Right ventricle myocardium inferior (tissue), 1 donor: ENCODE results near the gene DPH7. TPM values are rescaled to one million over a fixed set of nuclear protein-coding genes. Genes with fewer than 3 reads are reported as not detected.
"Not testable (repeated sequence)": the region's sequence is repeated elsewhere in the genome, so short reads cannot be mapped to it uniquely, and the experiment has no call there.

Experiments used
- ATAC-seq: fragments of 200-7000 bp; cut with Tn5 transposase; one replicate; pipeline ENCODE4 v1.9.1; 2020; ENCODE audit warnings: mild to moderate bottlenecking, moderate library complexity
- DNase-seq: peaks from one replicate; pipeline ENCODE4 v3.0.0; 2021; ENCODE audit errors: missing footprints
- intact Hi-C: fragments of 100-400 bp; cut with DNase I; formaldehyde crosslinking; loops from one replicate; pipeline ENCODE4 v1.11.0; 2022
- total RNA-seq: library from RNA; stranded (reverse); fragmentation: NEBNext Ultra II Directional; extraction: Animal tissue kit (Norgen Biotek cat#: 25700); gene quantifications from one replicate; pipeline ENCODE4 v1.2.1, GENCODE V29; 2021
- donor health status: DM: no; HTN: yes; CAD: no; lungs with severe emphysema.

DPH7 gene
- total RNA-seq, 1 donor from 2014 or later, result 17.2 TPM

GRCh38 chr9:137511758-137512463 is 66.8 kb downstream of the DPH7 start:
- ATAC-seq (no peak), DNase-seq (no peak)
- intact Hi-C loops, result no loop called here

GRCh38 chr9:137511126-137511525 is 67.6 kb downstream of the DPH7 start:
- intact Hi-C loops, DNase-seq: not testable (repeated sequence)

DNA sequence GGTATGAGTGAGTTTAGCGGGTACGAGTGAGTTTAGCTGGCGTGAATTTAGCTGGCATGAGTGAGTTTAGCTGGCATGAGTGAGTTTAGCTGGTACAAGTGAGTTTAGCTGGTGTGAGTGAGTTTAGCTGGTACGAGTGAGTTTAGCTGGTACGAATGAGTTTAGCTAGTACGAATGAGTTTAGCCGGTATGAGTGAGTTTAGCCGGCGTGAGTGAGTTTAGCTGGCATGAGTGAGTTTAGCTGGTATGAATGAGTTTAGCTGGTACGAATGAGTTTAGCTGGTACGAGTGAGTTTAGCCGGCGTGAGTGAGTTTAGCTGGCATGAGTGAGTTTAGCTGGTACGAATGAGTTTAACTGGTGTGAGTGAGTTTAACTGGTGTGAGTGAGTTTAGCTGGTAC is 69.5 kb downstream of the DPH7 start:
- intact Hi-C loops, result no loop called here
- ATAC-seq, result no peak
- no peak for DNase-seq

More at GRCh38 chr9:137511126-137511525, 67.6 kb downstream of the DPH7 start:
- ATAC-seq, result not testable (repeated sequence)

DNA sequence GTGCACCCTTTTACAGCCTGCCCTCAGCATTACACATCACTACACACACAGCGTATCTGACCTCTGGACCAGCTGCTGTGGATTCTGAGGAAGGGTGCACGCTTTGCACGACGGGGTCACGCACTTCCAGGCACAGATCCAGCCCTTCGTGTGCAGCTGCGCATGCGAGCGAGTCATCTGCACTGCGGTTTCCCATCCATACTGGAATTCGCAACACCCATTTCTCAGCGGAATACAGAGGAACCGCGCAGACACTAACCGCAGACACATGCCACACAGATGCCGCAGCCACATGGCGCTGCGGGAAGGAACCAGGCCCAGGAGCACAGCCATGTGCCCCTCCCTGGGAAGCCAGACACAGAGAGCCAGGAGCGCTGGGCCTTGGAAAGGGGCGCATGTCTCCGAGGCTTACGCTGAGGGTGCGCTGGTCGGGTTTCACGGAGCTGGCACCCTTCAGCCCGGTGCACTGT is 72.0 kb downstream of the DPH7 start:
- intact Hi-C loops, result no loop called here
- ATAC-seq, result no peak
- no peak for DNase-seq

- ATAC-seq (no peak), DNase-seq (no peak)
- intact Hi-C loops, result no loop called here
These were observed 72.5 kb downstream of the DPH7 start for GRCh38 chr9:137506274-137506673.

DNA sequence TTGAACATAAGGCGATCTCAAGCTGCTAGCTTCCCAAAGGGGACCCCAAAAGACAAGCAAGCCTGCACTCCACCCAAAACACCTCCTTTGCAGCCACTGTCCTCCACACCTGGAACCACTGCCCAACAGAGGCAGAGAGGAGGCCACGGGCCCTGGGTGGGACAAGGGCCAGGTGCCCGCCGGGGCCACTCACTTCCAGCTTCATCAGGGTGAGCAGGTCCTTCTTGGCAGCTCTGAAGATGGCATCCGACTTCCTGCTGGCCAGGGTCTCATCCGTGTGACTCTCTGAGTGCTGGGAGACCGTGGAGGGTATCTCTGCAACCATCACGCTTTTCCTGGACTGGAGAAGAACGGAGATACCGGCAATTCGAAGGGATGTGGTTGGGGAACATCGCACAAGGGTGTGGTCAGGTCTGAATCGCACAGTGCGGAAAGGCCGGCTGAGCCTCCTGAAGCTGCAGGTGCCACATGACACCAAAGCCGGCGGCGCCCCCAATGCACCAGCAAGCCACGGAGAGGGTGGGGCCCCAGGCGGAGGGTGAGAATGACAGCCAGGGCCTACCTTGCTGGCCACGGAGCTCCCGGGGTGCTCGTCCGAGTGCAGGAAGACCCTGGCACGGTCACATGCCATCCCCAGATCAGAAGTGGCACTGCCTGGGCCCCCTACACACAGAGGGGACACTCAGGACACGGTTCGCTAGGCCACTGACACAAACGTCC is 73.1 kb downstream of the DPH7 start:
- DNase-seq, result no peak
- intact Hi-C loops, result no loop called here
- no peak for ATAC-seq

Other genes with a start within 250 kb of the DPH7 start
- 6.8 TPM for gene EXD3, start 155.8 kb downstream of the DPH7 start, total RNA-seq
- 2.2 TPM for gene NOXA1, start 155.5 kb downstream of the DPH7 start, total RNA-seq
- not detected for gene ENTPD8, start 137.6 kb downstream of the DPH7 start, total RNA-seq
- 11.5 TPM for gene NSMF, start 119.6 kb downstream of the DPH7 start, total RNA-seq
- 9.8 TPM for gene PNPLA7, start 28.5 kb downstream of the DPH7 start, total RNA-seq
- 244 TPM for gene MRPL41, start 27.0 kb downstream of the DPH7 start, total RNA-seq
- 10.8 TPM for gene ZMYND19, start 11.6 kb upstream of the DPH7 start, total RNA-seq
- 17.5 TPM for gene ARRDC1, start 26.8 kb upstream of the DPH7 start, total RNA-seq
- gene EHMT1, start 40.1 kb upstream of the DPH7 start, total RNA-seq, result 30.5 TPM